ENCODE measurements around the gene PHLPP1.
"Not testable (repeated sequence)": the region's sequence is repeated elsewhere in the genome, so short reads cannot be mapped to it uniquely, and the experiment has no call there.

Gene PHLPP1

GRCh38 chr18:62702259-62702658, 13.1 kb upstream of the PHLPP1 start:
- Histone ChIP-seq H3K9me3 (ENCODE audit: control insufficient read depth in 2 of 2, low read length in 2 of 2) (no peaks in the 10 kb centered on the region), H3K36me3 (ENCODE audit: control insufficient read depth in 2 of 2, insufficient read depth in 2 of 2, low read length in 2 of 2) (no peaks in the 10 kb centered on the region), H3K27me3 (ENCODE audit: control insufficient read depth in 1 of 2, insufficient read depth in 2 of 2, low read length in 2 of 2) (no peaks in the 10 kb centered on the region), H3K4me3 (ENCODE audit: low read length in 2 of 2) (no peak overlapping the region), H3K9ac (ENCODE audit: low read length in 2 of 2) (no peak overlapping the region), H3K27ac (ENCODE audit: low read length) (no peak overlapping the region), H3K4me1 (ENCODE audit: control insufficient read depth, insufficient read depth, low read length) (no peaks in the 10 kb centered on the region)

- not testable (repeated sequence) for H3K4me3 ChIP-seq (ENCODE audit: low read length in 2 of 2); H3K27me3 ChIP-seq (ENCODE audit: control insufficient read depth in 1 of 2, insufficient read depth in 2 of 2, low read length in 2 of 2); H3K27ac ChIP-seq (ENCODE audit: low read length); H3K9me3 ChIP-seq (ENCODE audit: control insufficient read depth in 2 of 2, low read length in 2 of 2); H3K4me1 ChIP-seq (ENCODE audit: control insufficient read depth, insufficient read depth, low read length); H3K9ac ChIP-seq (ENCODE audit: low read length in 2 of 2); H3K36me3 ChIP-seq (ENCODE audit: control insufficient read depth in 2 of 2, insufficient read depth in 2 of 2, low read length in 2 of 2)
These were observed 8.5 kb upstream of the PHLPP1 start for GRCh38 chr18:62706879-62707278.

DNA sequence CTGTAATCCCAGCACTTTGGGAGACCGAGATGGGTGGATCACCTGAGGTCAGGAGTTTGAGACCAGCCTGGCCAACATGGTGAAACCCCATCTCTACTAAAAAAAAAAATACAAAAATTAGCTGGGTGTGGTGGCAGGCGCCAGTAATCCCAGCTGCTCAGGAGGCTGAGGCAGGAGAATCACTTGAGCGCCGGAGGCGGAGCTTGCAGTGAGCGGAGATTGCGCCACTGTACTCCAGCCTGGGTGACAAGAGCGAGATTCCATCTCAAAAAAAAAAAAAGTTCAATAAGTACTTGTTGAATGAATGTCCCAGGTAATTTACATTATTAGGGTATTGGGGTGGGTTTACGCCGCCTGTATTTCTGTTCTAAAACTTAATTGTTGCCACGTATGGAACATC, 5.4 kb upstream of the PHLPP1 start:
- H3K27ac ChIP-seq (ENCODE audit: low read length); H3K9ac ChIP-seq (ENCODE audit: low read length in 2 of 2); H3K4me3 ChIP-seq (ENCODE audit: low read length in 2 of 2): not testable (repeated sequence)

GRCh38 chr18:62710417-62710816, 4.9 kb upstream of the PHLPP1 start:
- Histone ChIP-seq H3K9me3 (ENCODE audit: control insufficient read depth in 2 of 2, low read length in 2 of 2) (no peaks in the 10 kb centered on the region), H3K36me3 (ENCODE audit: control insufficient read depth in 2 of 2, insufficient read depth in 2 of 2, low read length in 2 of 2) (no peaks in the 10 kb centered on the region), H3K27ac (ENCODE audit: low read length) (no peak overlapping the region), H3K4me1 (ENCODE audit: control insufficient read depth, insufficient read depth, low read length) (peaks cover 2% of the 10 kb centered on the region), H3K4me3 (ENCODE audit: low read length in 2 of 2) (no peak overlapping the region), H3K9ac (ENCODE audit: low read length in 2 of 2) (no peak overlapping the region), H3K27me3 (ENCODE audit: control insufficient read depth in 1 of 2, insufficient read depth in 2 of 2, low read length in 2 of 2) (no peaks in the 10 kb centered on the region)

More for the DNA sequence above, 5.4 kb upstream of the PHLPP1 start:
- not testable (repeated sequence) for H3K9me3 ChIP-seq (ENCODE audit: control insufficient read depth in 2 of 2, low read length in 2 of 2); H3K27me3 ChIP-seq (ENCODE audit: control insufficient read depth in 1 of 2, insufficient read depth in 2 of 2, low read length in 2 of 2); H3K4me1 ChIP-seq (ENCODE audit: control insufficient read depth, insufficient read depth, low read length); H3K36me3 ChIP-seq (ENCODE audit: control insufficient read depth in 2 of 2, insufficient read depth in 2 of 2, low read length in 2 of 2)

DNA sequence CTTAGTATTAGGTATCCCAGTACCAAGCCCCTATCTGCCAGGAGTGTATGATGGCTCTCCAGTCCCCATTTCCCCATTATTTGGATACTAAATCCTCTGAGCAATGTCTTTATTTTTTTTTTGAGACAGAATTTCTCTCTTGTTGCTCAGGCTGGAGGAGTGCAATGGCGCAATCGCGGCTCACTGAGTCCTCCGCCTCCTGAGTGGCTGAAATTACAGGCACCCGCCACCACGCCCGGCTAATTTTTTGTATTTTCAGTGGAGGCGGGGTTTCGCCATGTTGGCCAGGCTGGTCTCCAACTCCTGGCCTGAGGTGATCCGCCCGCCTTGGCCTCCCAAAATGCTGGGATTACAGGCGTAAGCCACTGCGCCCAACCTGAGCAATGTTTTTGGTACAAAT, 3.6 kb upstream of the PHLPP1 start:
- H3K27me3 ChIP-seq (ENCODE audit: control insufficient read depth in 1 of 2, insufficient read depth in 2 of 2, low read length in 2 of 2) = no peaks in the 10 kb centered on the region

DNA sequence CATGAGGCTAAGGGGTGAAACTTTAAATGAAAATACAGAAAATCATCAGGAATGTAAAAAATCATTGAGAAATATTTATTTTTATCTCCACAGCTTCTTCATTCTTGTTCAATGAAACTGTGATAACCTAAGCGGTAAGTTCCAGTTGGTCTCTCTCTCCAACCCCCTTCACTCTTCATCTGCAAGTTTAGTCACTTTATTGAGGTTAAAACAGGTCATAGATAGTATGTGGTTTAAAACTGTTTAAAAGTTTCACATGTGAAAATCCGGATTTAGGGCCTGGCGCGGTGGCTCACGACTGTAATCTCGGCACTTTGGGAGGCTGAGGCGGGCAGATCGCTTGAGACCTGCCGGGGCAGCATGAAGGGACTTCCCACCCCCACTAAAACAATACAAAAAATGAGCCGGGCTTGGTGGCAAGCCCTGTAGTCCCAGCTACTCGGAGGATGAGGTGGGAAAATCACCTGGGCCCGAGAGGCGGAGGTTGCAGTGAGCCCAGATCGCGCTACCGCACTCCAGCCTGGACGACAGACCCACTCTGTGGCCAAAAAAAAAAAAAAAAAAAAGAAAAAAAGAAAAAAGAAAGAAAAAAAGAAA, 1.6 kb upstream of the PHLPP1 start:
- H3K4me1 ChIP-seq (ENCODE audit: control insufficient read depth, insufficient read depth, low read length) = peaks cover 2% of the 10 kb centered on the region
- H3K27ac ChIP-seq (ENCODE audit: low read length) = no peak overlapping the region
- H3K36me3 ChIP-seq (ENCODE audit: control insufficient read depth in 2 of 2, insufficient read depth in 2 of 2, low read length in 2 of 2) = no peaks in the 10 kb centered on the region
- no peaks in the 10 kb centered on the region for H3K27me3 ChIP-seq (ENCODE audit: control insufficient read depth in 1 of 2, insufficient read depth in 2 of 2, low read length in 2 of 2)
- H3K9me3 ChIP-seq (ENCODE audit: control insufficient read depth in 2 of 2, low read length in 2 of 2) = no peaks in the 10 kb centered on the region
- no peak overlapping the region for H3K4me3 ChIP-seq (ENCODE audit: low read length in 2 of 2)
- no peak overlapping the region for H3K9ac ChIP-seq (ENCODE audit: low read length in 2 of 2)

More for the DNA sequence above, 3.6 kb upstream of the PHLPP1 start:
- no peaks in the 10 kb centered on the region for H3K9me3 ChIP-seq (ENCODE audit: control insufficient read depth in 2 of 2, low read length in 2 of 2)
- no peaks in the 10 kb centered on the region for H3K36me3 ChIP-seq (ENCODE audit: control insufficient read depth in 2 of 2, insufficient read depth in 2 of 2, low read length in 2 of 2)
- no peak overlapping the region for H3K27ac ChIP-seq (ENCODE audit: low read length)
- no peak overlapping the region for H3K4me3 ChIP-seq (ENCODE audit: low read length in 2 of 2)
- no peak overlapping the region for H3K9ac ChIP-seq (ENCODE audit: low read length in 2 of 2)
- peaks cover 2% of the 10 kb centered on the region for H3K4me1 ChIP-seq (ENCODE audit: control insufficient read depth, insufficient read depth, low read length)

DNA sequence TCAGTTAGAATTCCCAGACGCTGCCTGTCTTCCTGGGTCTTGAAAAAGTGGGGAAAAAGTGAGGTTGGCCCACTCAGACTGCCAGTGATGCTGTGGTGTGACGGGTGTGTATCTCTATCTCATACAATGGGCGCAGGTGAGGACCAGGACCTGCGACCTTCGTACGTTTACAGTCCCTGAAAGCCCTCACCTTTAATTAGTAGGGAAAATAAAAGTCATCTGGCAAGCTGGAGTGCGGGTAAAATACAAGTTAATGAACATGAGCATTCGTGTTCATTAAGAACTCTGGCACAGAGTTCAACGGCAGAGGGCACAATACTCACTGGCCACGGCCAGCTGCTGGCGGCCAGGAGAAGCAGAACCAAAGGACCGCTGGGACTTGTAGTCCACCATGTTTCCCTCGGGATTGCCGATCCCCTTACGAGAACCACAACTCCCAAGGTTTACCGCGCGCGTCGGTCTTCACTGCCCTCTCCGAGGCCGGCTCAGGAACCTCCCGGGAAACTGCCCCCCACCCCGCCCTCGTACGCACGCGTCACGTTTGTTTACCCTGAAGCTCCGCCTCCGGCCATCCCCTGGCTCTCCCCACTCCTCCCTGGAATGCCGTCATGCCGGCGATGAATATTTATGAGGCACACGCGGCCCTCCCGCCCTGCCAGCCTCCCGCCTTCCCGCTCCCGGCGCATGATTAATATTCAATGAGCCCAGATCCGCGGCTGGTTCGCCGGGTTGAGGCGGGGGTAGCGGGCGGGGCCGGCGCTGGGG, 488 bp upstream of the PHLPP1 start:
- Histone ChIP-seq H3K27ac (ENCODE audit: low read length) (peak overlapping the region; percentile 78), H3K9ac (ENCODE audit: low read length in 2 of 2) (peak overlapping the region; percentile 79 to 84), H3K4me1 (ENCODE audit: control insufficient read depth, insufficient read depth, low read length) (peaks cover 2% of the 10 kb centered on the region), H3K27me3 (ENCODE audit: control insufficient read depth in 1 of 2, insufficient read depth in 2 of 2, low read length in 2 of 2) (no peaks in the 10 kb centered on the region), H3K4me3 (ENCODE audit: low read length in 2 of 2) (peak overlapping the region; percentile 66 to 74), H3K9me3 (ENCODE audit: control insufficient read depth in 2 of 2, low read length in 2 of 2) (no peaks in the 10 kb centered on the region), H3K36me3 (ENCODE audit: control insufficient read depth in 2 of 2, insufficient read depth in 2 of 2, low read length in 2 of 2) (no peaks in the 10 kb centered on the region)

GRCh38 chr18:62715759-62716615, 646 bp downstream of the PHLPP1 start:
- peaks cover 2% of the 10 kb centered on the region for H3K4me1 ChIP-seq (ENCODE audit: control insufficient read depth, insufficient read depth, low read length)
- no peaks in the 10 kb centered on the region for H3K36me3 ChIP-seq (ENCODE audit: control insufficient read depth in 2 of 2, insufficient read depth in 2 of 2, low read length in 2 of 2)
- H3K27ac ChIP-seq (ENCODE audit: low read length) = peak overlapping the region; percentile 59
- peak overlapping the region; percentile 59 to 79 for H3K4me3 ChIP-seq (ENCODE audit: low read length in 2 of 2)
- no peaks in the 10 kb centered on the region for H3K27me3 ChIP-seq (ENCODE audit: control insufficient read depth in 1 of 2, insufficient read depth in 2 of 2, low read length in 2 of 2)
- H3K9me3 ChIP-seq (ENCODE audit: control insufficient read depth in 2 of 2, low read length in 2 of 2) = no peaks in the 10 kb centered on the region
- peak overlapping the region; percentile 6 to 47 for H3K9ac ChIP-seq (ENCODE audit: low read length in 2 of 2)

DNA sequence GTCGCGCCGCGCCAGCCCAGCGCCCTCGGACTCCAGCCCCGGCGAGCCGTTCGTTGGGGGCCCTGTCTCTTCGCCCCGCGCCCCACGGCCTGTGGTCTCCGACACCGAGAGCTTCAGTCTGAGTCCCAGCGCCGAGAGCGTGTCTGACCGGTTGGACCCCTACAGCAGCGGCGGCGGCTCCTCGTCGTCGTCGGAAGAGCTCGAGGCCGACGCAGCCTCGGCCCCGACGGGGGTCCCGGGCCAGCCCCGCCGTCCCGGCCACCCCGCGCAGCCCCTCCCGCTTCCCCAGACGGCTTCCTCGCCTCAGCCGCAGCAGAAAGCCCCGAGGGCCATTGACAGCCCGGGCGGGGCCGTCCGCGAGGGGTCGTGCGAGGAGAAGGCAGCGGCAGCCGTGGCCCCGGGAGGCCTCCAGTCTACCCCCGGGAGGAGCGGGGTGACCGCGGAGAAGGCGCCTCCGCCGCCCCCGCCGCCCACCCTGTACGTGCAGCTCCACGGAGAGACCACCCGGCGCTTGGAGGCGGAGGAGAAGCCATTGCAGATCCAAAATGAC, 1.4 kb downstream of the PHLPP1 start:
- peak overlapping the region in 1 of 2 donors; percentile 22 for H3K9ac ChIP-seq (ENCODE audit: low read length in 2 of 2)
- no peaks in the 10 kb centered on the region for H3K27me3 ChIP-seq (ENCODE audit: control insufficient read depth in 1 of 2, insufficient read depth in 2 of 2, low read length in 2 of 2)
- peaks cover 2% of the 10 kb centered on the region for H3K4me1 ChIP-seq (ENCODE audit: control insufficient read depth, insufficient read depth, low read length)
- peak overlapping the region; percentile 79 to 86 for H3K4me3 ChIP-seq (ENCODE audit: low read length in 2 of 2)
- no peaks in the 10 kb centered on the region for H3K9me3 ChIP-seq (ENCODE audit: control insufficient read depth in 2 of 2, low read length in 2 of 2)
- H3K27ac ChIP-seq (ENCODE audit: low read length) = no peak overlapping the region
- no peaks in the 10 kb centered on the region for H3K36me3 ChIP-seq (ENCODE audit: control insufficient read depth in 2 of 2, insufficient read depth in 2 of 2, low read length in 2 of 2)

DNA sequence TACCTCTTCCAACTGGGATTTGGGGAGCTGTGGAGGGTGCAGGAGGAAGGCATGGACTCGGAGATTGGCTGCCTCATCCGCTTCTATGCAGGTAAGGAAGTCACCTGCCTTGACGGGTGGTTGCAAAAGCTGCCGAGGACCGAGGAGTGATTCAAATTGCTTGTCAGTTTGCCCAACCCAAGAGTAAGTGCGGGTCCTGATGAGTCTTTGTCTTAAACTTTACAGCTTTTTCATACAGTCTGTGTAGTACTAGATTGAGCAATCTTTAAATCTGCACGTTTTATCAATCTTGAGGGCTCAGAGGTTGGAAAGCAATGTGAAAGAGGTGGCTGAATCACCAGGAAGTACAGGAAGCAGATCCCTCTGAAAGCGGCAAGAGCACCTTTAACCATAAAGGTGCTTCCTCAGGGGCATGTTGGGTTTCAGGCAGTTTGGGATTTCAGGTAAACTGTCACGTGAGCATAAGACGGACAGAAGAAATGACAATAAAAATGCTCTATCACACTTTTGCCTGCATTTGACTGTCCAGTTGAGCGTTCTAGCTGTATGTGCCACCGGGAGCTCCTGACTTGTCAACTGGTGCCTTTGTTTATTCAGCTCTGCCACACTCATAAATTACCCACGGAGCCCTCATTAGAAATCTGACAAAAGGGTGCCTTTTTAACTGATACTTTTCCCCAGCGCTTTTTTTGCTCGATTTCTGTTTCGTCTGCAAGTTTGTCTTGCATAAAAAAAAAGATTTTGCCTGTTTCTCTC, 2.0 kb downstream of the PHLPP1 start:
- peak overlapping the region in 1 of 2 donors; percentile 42 for H3K9ac ChIP-seq (ENCODE audit: low read length in 2 of 2)
- peak overlapping the region; percentile 79 to 86 for H3K4me3 ChIP-seq (ENCODE audit: low read length in 2 of 2)
- peaks cover 2% of the 10 kb centered on the region for H3K4me1 ChIP-seq (ENCODE audit: control insufficient read depth, insufficient read depth, low read length)
- no peaks in the 10 kb centered on the region for H3K27me3 ChIP-seq (ENCODE audit: control insufficient read depth in 1 of 2, insufficient read depth in 2 of 2, low read length in 2 of 2)
- no peaks in the 10 kb centered on the region for H3K36me3 ChIP-seq (ENCODE audit: control insufficient read depth in 2 of 2, insufficient read depth in 2 of 2, low read length in 2 of 2)
- H3K27ac ChIP-seq (ENCODE audit: low read length) = no peak overlapping the region
- H3K9me3 ChIP-seq (ENCODE audit: control insufficient read depth in 2 of 2, low read length in 2 of 2) = no peaks in the 10 kb centered on the region
